NK-92 treated with Interleukin-12 subunit alpha and Interleukin-12 subunit beta, amount 100 ng/mL, for 24 hours (cell line): ENCODE measurements around the gene CELF4.

Experiments used
- DNase-seq: peaks from one replicate; lab custom pipeline; 2025; lab: John Stamatoyannopoulos, UW

The CELF4 gene

GRCh38 chr18:37524139-37524497 lies 41.5 kb downstream of the CELF4 start:
- no peak for DNase-seq

GRCh38 chr18:37521510-37522465 lies 43.8 kb downstream of the CELF4 start:
- no peak for DNase-seq

- DNase-seq: no peak
These were observed 45.1 kb downstream of the CELF4 start for GRCh38 chr18:37520508-37520907.

GRCh38 chr18:37519510-37520135 lies 46.0 kb downstream of the CELF4 start:
- DNase-seq: no peak

- no peak for DNase-seq
These were observed 49.2 kb downstream of the CELF4 start for GRCh38 chr18:37516361-37516853.

- no peak for DNase-seq
These were observed 50.6 kb downstream of the CELF4 start for GRCh38 chr18:37514953-37515352.

GRCh38 chr18:37512400-37512799 lies 53.2 kb downstream of the CELF4 start:
- DNase-seq: no peak

GRCh38 chr18:37511721-37512298 lies 53.8 kb downstream of the CELF4 start:
- no peak for DNase-seq

- no peak for DNase-seq
These were observed 56.0 kb downstream of the CELF4 start for GRCh38 chr18:37509600-37509999.

GRCh38 chr18:37508207-37508606 lies 57.4 kb downstream of the CELF4 start:
- no peak for DNase-seq

GRCh38 chr18:37507239-37507638 lies 58.4 kb downstream of the CELF4 start:
- DNase-seq: no peak

GRCh38 chr18:37506001-37506400 lies 59.6 kb downstream of the CELF4 start:
- no peak for DNase-seq

- DNase-seq: no peak
These were observed 60.3 kb downstream of the CELF4 start for GRCh38 chr18:37505321-37505720.

GRCh38 chr18:37502601-37503000 lies 63.0 kb downstream of the CELF4 start:
- no peak for DNase-seq

- no peak for DNase-seq
These were observed 63.6 kb downstream of the CELF4 start for GRCh38 chr18:37502036-37502435.

GRCh38 chr18:37501136-37501535 lies 64.5 kb downstream of the CELF4 start:
- DNase-seq: no peak

GRCh38 chr18:37499913-37500312 lies 65.7 kb downstream of the CELF4 start:
- DNase-seq: no peak

GRCh38 chr18:37499044-37499443 lies 66.6 kb downstream of the CELF4 start:
- DNase-seq: no peak

GRCh38 chr18:37497853-37498518 lies 67.6 kb downstream of the CELF4 start:
- no peak for DNase-seq

- DNase-seq: no peak
These were observed 69.0 kb downstream of the CELF4 start for GRCh38 chr18:37496568-37496967.

- DNase-seq: no peak
These were observed 70.2 kb downstream of the CELF4 start for GRCh38 chr18:37495354-37495753.

GRCh38 chr18:37494406-37494805 lies 71.2 kb downstream of the CELF4 start:
- no peak for DNase-seq
